ENCODE data around the gene RNF43.

Gene RNF43

GRCh38 chr17:58417300-58418092 is at the start of gene RNF43:
TSS of gene RNF43 (minus strand) at chr17:58417534. CDS start at chr17:58415577, 1,957 bp downstream.
- ChIA-PET CTCF (interaction anchor here (0.8 to 5.9 kb wide), 24 partner anchors 9 to 168 kb away, joined by 3 to 131 read pairs (median 4); no protein-coding TSS in a partner anchor), POLR2A (interaction anchor here (1.0 kb wide), 1 partner anchor 65 kb away, joined by 9 read pairs; the partner anchor contains the start of gene SUPT4H1)
- DNase-seq (ENCODE audit: low read depth, low spot score): peak; percentile 24
- peak; percentile 91 for TF ChIP-seq CTCF (IDR thresholded peaks at IDR 0.05; ENCODE audit: insufficient read depth, low read length, missing control alignments)
- peak within 1 kb of the TSS; percentile 49 for H3K4me3 ChIP-seq (ENCODE audit: low read depth, low read length)

DNA sequence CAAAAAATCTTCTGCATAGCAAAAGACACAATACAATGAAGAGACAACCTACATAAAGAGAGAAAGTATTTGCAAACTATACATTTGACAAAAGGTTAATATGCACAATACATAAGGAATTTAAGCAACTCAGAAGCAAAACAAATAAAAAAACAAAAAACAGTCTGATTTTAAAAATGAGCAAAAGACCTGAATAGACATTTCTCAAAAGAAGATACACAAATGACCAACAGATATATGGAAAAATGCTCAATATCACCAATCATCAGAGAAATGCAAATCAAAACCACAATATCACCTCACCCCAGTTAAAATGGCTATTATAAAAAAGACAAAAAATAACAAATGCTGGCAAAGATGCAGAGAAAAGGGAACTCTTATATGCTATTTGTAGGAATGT is 38.2 kb upstream of the RNF43 start:
- no peak overlapping the region for H3K4me3 ChIP-seq (ENCODE audit: low read depth, low read length)
- no peak for DNase-seq (ENCODE audit: low read depth, low spot score)
- TF ChIP-seq CTCF (IDR thresholded peaks at IDR 0.05; ENCODE audit: insufficient read depth, low read length, missing control alignments): no peak
- CTCF ChIA-PET: no interaction called here
- POLR2A ChIA-PET: no interaction called here

DNA sequence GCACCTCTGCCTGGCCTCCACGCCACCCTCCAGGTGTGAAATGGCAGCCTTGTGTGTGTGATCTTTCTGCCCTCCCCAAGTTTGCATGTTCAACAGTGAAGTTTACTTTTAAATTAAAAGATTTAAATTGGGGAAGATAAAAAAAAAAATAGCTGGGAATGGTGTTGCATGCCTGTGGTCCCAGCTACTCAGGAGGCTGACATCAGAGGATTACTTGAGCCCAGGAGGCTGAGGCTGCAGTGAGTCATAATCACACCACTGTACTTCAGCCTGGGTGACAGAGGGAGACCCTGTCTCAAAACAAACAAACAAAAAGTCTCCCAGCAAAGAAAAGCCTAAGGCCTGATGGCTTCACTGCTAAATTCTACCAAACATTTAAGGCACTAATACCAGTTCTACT is 35.4 kb upstream of the RNF43 start:
- H3K4me3 ChIP-seq (ENCODE audit: low read depth, low read length): no peak overlapping the region
- ChIA-PET CTCF (no interaction called here), POLR2A (no interaction called here)
- no peak for DNase-seq (ENCODE audit: low read depth, low spot score)
- TF ChIP-seq CTCF (IDR thresholded peaks at IDR 0.05; ENCODE audit: insufficient read depth, low read length, missing control alignments): no peak

DNA sequence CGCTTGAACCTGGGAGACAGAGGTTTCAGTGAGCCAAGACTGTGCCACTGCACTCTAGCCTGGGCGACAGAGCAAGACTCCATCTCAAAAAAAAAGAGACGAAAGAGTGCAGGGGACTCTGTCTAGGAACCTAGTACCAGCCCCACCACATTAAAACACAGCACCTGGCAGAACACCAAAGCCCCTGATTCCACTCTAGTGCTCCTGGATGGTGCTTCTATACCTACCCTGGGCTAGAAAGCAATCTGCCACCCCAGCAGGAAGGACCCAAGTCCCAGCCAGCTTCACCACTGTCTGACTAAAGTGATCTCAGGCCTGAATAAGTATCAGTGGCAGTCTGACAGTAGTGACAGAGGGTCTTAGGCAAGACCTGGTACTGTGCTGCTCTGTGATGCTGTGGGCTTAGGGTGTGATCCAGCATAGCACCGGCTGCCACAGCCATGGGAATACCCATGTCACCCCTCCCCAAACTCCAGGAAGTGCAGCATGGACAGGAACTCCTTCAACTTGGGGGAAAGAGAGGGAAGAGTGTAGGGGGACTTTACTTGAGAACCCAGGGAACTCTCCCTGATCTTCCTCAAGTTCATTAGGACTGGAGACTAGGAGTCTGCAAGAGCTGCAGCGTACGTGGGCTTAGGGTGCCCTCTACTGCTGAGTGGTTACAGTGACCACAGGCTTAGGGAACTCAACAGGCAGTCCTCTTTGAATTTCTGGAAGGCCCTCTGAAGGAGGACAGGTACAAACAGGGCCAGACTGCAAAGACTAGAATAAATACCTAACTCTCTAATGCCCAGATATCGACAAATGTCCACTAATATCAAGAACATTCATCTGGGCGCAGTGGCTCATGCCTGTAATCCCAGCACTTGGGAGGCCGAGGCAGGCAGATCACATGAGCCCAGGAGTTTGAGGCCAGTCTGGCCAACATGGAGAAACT is 30.0 kb upstream of the RNF43 start:
- POLR2A ChIA-PET: no interaction called here
- TF ChIP-seq CTCF (IDR thresholded peaks at IDR 0.05; ENCODE audit: insufficient read depth, low read length, missing control alignments): peak; percentile 82
- CTCF ChIA-PET: interaction anchor here (0.6 to 8.6 kb wide), 17 partner anchors 9 to 325 kb away, joined by 3 to 138 read pairs (median 3); partner anchors contain the start of genes RNF43 and SUPT4H1
- H3K4me3 ChIP-seq (ENCODE audit: low read depth, low read length): no peak overlapping the region
- peak; percentile 24 for DNase-seq (ENCODE audit: low read depth, low spot score)

DNA sequence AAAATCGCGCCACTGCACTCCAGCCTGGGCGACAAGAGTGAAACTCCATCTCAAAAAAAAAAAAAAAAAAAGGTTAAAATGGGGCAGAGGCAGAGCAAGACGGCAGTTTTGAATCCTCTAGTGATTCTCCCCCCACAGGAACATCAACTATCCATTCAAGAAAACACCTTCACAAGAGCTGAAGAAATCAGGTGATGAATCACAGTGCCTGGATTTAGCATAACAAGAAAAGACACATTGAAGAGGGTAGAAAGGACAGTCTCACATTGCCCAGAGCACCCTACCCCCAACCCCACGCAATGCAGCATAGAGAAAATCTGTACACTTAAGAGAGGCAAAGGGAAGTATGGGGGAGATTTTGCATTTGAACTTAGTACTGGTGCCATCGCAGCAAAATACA is 28.8 kb upstream of the RNF43 start:
- no peak for TF ChIP-seq CTCF (IDR thresholded peaks at IDR 0.05; ENCODE audit: insufficient read depth, low read length, missing control alignments)

More for the DNA sequence above, 28.8 kb upstream of the RNF43 start:
- no peak for DNase-seq (ENCODE audit: low read depth, low spot score)
- ChIA-PET POLR2A (no interaction called here), CTCF (interaction anchor here (0.6 to 8.6 kb wide), 7 partner anchors 9 to 246 kb away, joined by 3 to 138 read pairs (median 7); no protein-coding TSS in a partner anchor)
- no peak overlapping the region for H3K4me3 ChIP-seq (ENCODE audit: low read depth, low read length)
